GM18498 (cell line): ENCODE measurements around the gene NCOA1.
"Not testable (repeated sequence)": the region's sequence is repeated elsewhere in the genome, so short reads cannot be mapped to it uniquely, and the experiment has no call there.

Experiments
- ATAC-seq: cut with Tn5 transposase; IDR thresholded peaks from one replicate; pipeline ENCODE4 v1.9.1; 2021; ENCODE audit warnings: mild to moderate bottlenecking, moderate library complexity; ENCODE audit not compliant: unreplicated experiment

Gene NCOA1

DNA sequence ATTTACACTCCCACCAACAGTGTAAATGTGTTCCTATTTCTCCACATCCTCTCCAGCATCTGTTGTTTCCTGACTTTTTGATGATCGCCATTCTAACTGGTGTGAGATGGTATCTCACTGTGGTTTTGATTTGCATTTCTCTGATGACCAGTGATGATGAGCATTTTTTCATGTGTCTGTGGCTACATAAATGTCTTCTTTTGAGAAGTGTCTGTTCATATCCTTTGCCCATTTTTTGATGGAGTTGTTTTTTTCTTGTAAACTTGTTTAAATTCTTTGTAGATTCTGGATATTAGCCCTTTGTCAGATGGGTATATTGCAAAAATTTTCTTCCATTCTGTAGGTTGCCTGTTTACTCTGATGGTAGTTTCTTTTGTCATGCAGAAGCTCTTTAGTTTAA lies 41.0 kb downstream of the NCOA1 start:
- not testable (repeated sequence) for ATAC-seq

DNA sequence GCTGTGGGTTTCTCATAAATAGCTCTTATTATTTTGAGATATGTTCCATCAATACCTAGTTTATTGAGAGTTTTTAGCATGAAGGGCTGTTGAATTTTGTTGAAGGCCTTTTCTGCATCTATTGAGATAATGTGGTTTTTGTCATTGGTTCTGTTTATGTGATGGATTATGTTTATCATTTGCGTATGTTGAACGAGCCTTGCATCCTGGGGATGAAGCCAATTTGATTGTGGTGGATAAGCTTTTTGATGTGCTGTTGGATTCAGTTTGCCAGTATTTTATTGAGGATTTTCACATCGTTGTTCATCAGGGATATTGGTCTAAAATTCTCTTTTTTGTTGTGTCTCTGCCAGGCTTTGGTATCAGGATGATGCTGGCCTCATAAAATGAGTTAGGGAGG lies 42.5 kb downstream of the NCOA1 start:
- not testable (repeated sequence) for ATAC-seq

DNA sequence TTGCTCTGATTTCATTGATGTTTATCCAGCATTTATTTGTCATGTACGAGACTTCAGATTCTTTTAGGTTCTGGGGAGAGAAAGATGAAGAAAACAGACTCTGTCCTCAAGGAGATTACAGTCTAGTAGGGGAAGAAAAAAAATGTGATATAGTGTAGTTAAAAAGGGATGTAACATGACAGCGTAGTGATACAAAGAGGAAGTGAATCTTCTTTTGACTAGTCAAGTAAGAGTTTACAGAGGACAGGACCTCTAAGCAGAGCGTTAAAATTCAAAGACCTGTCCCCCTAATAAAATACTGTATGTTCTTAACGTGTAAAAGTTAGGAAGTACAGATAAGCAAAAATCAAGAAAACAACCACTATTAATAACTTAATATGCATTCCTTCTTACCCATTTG lies 47.7 kb downstream of the NCOA1 start:
- ATAC-seq = no peak

DNA sequence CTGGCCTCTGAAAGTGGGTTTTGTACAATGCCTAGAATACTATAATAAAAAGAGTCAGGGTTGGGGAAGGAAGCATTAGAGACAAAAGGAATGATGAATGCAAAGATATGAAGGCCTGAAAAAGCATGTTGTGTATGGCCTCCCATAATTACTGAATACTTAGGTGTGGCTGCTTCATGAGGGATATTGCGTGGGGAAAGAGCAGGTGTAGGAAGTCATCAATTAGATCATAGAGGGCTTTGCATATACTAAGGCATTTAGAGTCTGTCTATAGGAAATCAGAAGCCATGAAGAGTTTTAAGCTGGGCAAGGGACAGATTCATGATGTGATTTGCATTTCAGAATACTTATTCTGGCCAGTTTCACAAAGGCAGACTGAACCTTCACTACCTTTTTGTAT lies 48.2 kb downstream of the NCOA1 start:
- ATAC-seq = no peak

DNA sequence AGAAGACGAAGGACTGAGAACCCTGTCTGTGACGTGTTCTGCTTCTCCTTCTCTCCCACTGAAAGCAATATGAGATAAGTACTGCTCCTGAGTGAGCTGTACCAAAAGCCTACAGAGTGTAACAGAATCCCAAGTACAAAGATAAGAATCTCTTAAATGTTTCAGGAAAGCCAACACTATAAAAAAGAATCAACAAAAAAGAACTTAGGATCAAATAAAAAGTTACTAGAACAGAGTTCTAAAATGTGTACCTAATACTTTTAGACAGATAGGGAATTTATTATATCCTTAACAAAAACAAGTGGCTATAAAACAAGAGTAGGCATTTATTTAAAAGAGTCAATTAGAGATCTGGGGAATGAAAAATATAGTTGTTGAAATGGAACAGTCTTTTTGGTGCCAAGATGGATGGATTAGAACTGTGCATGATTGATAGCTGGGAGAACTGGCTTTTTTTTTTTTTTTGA lies 49.0 kb downstream of the NCOA1 start:
- ATAC-seq = no peak

DNA sequence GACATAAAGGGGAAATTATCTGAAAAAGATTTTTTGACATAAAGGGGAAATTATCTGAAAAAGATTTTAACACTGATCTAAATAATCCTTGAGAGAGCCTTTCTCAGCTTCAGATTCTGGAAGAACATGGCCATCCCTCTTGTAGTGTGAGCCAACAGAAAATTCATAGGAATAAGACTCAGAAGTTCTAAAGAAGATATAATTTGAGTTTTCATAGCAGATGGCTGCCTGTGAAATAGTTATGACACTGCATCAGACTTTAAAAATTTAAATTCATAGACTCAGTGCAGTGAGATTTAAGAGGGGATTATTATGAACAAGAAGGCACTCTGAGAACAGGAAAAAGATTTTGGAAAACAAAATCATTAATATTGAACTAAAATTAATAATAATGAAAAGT lies 50.6 kb downstream of the NCOA1 start:
- ATAC-seq = no peak

DNA sequence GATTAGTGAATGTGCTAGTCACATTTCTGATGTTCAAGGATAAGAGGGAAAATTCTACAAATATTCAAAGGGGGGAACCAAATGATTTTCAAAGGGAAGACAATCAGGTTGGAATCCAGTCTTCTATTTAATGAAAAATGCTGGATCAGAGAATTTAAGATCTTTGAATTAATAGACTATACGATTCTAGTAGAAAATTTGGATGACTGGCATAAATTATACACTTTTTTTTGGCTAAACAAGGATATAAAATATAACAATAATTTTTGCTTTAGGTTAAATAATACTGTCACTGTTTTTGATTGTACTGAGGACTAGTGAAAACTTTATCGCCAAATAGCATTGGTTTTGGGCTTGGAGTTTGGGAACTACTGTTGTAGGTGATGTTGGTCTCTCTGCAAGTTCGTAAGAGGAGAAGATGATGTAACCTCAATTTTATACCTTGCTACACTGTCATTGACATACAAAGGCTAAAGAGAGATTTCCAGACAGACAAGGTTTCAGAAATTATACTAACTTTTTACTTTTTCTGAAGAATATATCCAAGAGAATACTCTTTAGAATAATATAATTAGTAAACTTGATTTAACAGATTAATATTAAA lies 51.3 kb downstream of the NCOA1 start:
- no peak for ATAC-seq

DNA sequence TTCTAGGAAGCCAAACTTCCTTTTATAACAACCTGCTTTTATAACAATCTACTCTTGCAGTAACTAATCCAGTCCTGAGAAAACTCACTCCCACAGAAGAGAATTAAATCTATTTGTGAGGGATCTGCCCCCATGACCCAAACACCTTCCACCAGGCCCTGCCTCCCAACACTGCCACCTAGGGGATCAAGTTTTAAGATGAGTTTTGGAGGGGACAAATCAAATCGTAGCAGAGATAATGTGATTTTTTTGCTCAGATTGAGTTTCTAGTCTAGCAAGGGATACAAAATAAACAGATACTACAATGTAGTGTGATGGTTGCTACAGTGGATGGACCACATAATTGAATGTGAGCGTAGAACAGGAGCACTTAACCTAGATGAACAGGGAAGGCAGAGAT lies 52.2 kb downstream of the NCOA1 start:
- ATAC-seq = no peak

DNA sequence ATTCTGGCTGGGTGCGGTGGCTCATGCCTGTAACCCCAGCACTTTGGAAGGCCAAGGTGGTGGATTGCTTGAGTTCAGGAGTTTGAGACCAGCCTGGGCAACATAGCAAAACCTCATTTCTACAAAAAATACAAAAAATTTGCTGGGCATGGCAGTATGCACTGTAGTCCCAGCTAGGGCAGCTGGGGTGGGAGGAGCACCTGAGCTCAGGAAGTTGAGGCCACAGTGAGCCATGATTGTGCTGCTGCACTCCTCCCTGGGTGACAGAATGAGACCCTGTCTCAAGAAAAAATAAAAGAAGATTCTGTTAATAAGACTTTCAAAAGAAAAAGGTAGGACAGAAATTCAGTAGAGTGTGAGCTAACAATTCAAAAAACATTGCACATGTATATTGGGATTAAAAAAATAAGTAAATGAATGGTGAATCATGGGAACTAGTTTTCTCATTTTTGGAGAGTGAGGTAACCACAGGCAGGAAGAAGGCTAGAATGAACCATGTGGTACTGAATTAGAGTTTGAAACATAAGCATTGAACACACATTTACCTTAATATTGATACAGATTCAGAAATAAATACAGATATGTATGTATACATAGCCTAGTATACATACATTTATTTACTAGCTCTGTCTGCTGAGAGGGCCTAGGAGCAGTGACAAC lies 53.5 kb downstream of the NCOA1 start:
- no peak for ATAC-seq

DNA sequence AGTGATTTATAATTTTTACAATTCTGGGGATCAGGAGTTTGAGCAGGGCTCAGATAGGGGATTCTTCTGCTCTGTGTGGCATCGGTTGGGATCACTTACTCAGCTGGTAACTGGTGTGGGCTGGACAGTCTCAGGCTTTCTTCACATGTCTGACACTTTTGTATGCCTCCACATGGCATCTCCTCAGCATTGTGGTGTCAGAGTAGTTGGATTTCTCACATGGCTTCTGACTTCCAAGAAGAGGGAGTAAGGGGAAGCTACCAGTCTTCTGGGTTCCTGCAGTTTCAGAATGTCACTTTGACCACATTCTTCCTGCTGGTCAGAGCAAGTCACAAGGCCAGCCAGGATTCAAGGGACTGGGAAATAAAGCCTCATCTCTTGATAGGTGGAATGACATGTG lies 55.6 kb downstream of the NCOA1 start:
- no peak for ATAC-seq

DNA sequence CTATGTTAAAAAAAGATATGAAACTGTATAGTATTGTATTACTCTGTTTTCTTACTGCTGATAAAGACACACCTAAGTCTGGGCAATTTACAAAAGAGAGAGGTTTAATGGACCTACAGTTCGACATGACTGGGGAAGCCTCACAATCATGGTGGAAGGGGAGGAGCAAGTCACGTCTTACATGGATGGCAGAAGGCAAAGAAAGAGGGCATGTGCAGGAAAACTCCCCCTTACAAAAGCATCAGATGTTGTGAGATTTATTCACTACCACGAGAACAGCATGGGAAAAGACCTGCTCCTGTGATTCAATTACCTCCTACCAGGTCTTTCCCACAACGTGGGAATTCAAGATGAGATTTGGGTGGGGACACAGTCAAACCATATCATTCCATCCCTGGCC lies 57.0 kb downstream of the NCOA1 start:
- ATAC-seq = no peak

DNA sequence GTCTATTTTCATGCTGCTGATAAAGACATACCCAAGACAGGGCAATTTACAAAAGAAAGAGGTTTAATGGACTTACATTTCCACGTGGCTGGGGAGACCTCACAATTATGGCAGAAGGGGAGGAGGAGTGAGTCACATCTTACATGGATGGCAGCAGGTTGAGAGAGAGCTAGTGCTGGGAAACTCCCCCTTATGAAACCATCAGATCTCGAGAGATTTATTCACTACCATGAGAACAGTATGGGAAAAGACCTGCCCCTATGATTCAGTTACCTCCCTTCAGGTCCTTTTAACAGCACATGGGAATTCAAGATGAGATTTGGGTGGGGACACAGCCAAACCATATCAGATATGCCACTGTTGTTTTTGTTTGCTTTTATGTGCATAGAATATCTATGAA lies 59.2 kb downstream of the NCOA1 start:
- not testable (repeated sequence) for ATAC-seq

DNA sequence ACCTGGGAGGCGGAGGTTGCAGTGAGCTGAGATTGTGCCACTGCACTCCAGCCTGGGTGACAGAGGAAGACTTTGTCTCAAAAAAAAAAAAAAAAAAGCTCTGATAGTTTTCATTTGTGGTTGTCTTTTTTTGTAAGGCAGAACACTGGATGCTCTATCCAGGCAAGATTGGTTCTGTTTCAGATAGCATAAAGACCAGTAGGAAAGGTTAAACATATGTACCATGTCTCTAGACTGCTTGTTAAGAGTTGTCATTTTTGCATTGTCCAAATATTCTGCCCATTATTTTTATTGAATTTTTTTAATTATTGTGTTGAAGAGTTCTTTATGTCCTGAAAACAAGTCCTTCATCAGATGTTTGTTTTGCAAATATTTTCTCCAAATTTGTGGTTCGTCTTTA lies 60.0 kb downstream of the NCOA1 start:
- no peak for ATAC-seq

DNA sequence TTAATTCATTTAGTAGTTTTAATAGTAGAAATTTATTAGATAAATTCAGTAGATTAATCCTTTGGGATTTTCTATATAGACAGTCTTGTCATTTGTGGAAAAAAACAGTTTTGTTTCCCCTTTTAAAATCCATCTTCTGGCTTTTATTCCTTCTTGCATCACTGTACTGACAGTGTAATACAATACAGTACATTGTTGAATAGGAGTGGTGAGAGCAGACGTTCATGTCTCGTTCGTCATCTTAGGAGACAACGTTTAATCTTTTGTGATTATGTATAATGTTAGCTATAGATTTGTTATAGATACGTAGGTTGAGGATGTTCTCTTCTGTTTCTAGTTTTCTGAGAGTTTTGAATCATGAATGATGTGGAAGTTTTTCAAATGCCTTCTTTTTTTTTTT lies 61.8 kb downstream of the NCOA1 start:
- no peak for ATAC-seq

DNA sequence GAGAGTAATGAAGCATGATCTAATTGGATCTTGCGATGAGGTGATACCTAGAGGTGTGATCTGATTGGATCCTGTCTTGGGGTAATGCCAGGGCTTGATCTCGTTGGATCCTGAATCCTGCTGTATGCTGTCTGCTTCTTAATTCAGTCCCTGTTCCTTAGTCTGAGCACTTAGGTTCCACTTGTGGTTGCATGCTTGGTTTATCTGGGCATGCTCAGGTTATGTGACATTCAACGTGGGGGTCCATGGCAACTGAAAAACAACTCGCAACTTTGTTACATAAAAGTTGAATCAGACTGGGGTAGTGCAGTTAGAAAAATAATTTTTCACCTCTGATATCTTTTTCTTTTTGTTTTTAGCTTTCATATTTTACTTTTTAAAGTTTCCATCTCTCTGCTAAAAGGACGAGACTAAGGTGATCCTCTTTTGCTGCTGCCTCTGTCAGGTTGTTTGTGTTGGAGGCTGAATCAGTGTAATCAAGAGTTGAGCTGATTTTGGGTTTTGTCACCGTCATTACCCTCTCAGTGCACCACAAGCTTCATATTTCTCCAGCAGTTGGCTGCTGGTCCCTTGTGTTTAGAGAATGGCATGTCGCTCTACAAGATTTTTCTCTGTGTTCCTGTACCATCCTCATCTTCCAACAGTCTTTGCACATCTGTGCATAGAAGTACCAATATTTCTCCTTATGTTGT lies 67.9 kb downstream of the NCOA1 start:
- no peak for ATAC-seq

DNA sequence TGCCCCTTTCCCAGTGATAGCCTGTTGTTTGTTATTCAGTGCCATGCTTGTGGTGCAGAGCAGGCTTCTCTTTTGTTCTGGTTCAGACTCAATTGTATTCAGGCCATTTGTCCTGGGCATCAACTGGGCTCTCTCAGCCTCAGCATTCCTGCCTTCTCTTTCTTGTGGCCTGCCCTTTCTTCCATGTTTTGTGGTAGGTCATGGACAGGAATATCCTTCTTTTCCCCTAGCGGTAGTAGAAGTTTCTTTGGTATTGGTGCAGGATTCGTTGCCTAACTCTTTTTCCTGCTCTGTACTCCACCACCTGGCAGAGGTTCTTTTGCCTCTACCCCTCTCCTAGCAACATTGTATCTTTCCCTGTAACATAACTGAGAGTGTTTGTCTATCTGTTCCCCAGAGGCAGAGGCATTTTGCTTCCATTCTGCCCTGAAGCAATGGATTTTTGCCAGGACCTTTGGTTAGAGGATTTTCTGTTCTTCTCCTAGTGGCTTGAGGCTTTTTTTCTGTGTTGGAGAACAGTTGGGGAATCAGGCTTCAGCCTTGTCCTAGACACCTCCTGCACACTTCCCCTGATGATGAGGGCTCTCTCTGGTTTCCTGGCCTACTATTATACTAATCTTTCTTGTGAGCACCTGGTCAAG lies 68.5 kb downstream of the NCOA1 start:
- ATAC-seq = no peak

DNA sequence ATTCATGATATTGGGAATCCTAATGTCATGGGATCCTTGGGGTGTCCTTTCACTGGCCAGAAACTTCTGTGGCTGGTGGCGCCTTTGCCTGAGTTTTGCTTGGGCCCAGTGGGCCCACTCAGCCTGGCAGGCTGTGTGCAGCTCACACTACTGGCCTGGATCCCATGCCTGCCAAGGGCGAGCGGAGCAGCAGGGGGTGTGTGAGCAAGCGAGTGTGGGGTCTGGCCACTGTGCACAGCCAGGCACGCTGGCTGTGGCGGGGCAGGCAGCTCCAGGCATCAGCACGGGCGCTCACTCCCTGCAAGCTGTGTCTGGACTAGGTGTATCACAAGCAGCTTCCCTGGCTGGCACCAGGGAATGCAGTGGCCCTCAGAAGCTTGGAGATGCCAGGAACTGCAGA lies 74.5 kb downstream of the NCOA1 start:
- no peak for ATAC-seq

DNA sequence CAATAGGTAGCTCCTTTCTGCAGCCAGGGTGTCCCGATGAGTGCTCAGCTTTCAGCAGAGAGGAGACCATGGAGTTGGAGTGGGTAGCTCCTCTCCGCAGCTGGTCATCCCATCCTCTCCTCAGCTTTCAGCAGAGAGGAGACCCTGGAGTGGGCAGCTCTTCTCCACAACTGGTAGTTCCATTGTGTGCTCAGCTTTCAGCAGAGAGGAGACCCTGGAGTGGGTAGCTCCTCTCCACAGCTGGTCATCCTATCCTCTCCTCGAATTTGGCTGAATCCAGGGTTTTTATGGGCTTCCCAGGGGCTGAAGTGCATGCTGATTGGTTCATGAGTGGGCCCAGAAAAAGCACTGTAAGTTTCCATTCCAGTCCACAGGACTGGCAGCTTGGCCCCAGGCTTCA lies 75.2 kb downstream of the NCOA1 start:
- ATAC-seq = no peak

DNA sequence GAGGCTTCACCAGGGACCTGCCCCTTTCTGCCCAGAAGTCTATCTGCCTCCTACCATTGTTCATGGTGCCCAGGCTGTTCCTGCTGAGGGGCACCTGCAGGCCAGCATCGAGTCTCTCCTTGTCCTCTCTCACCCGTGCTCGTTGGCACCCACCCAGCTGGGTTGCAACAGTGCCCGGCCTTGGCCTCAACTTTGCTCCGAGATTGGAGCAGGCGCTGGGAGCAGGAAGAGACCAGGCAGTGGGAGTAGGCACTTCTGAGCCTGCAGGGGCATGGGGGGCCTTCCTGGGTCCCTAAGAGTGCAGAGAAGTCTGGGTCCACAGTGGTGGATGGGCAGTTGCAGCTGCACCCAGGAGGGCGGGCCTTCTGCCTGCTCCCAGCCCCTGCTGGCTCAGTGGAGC lies 75.6 kb downstream of the NCOA1 start:
- ATAC-seq = no peak

DNA sequence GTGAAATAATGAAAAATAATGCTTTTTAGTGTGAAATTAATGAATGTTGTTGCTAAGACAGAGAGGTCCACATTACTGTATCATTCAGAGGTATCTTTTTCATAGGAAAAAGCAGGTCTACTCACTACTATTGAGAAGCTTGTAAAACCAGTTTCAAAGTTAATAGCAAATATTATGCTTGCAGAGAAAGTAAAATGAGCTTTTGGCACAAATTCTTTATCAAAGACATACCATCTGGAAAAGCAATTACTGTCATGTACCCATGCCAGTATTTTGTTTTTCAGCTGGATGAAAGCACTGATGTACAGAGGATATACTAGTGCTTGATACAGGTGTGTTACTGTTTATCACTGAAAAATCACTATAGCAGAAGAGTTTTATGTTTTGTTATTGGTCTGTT lies 77.5 kb downstream of the NCOA1 start:
- no peak for ATAC-seq

DNA sequence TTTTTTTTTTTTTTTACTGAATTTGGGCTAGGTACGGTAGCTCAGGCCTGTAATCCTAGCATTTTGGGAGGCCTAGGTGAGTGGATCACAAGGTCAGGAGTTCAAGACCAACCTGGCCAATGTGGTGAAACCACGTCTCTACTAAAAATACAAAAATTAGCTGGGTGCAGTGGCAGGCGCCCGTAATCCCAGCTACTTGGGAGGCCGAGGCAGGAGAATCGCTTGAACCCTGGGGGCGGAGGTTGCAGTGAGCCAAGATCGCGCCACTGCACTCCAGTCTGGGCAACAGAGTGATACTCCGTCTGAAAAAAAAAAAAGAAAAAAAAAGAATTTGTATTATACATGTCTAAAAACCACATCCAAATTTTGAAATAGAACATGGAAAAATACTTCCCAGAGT lies 78.5 kb downstream of the NCOA1 start:
- ATAC-seq = not testable (repeated sequence)

DNA sequence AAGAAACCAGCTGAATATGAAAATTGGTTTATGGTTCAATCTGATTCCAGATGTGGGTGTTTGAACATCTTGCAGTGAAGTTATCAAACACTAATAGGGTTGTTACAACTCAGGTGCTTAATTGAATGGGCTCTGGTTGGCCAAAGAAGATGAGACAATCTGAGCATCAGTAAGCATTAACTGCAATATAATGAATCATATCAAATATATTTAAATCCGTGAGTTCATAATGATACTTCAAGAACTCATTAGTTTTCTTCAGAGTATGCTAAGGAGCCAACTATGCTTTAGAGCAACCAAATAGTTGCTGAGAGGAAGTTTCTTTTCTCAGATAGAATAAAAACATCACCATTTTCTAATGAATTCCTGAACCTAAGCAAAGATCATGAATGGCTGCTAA lies 79.2 kb downstream of the NCOA1 start:
- ATAC-seq = no peak
